SH-SY5Y (cell line): ENCODE results near the gene CACNG4.

ENCODE experiments used
- GATA2 ChIP-seq: IDR thresholded peaks from 2 replicates; pipeline ENCODE4 v1.6.1; 2011; ENCODE audit warnings: mild to moderate bottlenecking, low read depth, low read length
- GATA3 ChIP-seq: IDR thresholded peaks from 2 replicates; pipeline ENCODE4 v1.6.1; 2011; ENCODE audit warnings: low read depth, mild to moderate bottlenecking, low read length, moderate library complexity

- TF ChIP-seq GATA3 (no peak), GATA2 (no peak)
These were observed 50.5 kb downstream of the CACNG4 start for GRCh38 chr17:67015001-67015400.
